SK-N-MC (cell line): ENCODE measurements around the gene CRB1.

Experiments
- EZH2 ChIP-seq: fragments of 200-600 bp; sonication (generic); IDR thresholded peaks from one replicate; pipeline ENCODE4 v1.6.1; 2017; ENCODE audit warnings: antibody characterized with exemption
- POLR2AphosphoS5 ChIP-seq: IDR thresholded peaks from 2 replicates; pipeline ENCODE4 v1.6.1; 2012; ENCODE audit warnings: mild to moderate bottlenecking, low read depth, low read length, borderline replicate concordance

DNA sequence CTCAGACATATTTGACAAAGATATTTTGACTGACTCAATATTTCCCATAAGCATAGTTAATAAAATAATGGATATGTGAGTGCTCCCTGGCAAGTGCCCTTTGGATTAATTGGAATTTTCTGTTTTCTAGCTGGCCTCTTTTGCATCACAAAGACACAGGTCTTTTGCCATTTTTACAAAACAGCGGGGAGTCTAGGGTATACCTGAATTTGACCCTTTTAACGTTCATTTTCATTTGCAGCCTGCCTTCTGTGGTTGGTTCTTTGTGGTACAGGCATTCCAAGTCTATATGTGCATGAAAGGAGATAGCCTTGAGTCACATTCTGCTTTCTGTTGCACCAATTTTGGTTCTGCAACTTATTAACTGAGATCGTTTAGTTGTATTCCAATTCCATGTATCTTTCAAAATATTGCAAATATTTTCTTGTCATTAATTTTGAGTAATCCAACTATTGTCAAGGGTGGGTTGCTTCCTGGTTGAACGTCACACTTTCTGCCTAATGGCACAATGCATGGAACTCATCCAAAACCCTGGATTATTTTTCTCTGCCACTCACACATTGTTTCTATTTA, 171.7 kb downstream of the CRB1 start:
- TF ChIP-seq POLR2AphosphoS5 = no peak
- TF ChIP-seq EZH2 = no peak
